Choroid plexus epithelial cell (primary cell): ENCODE measurements around the gene PLXND1.

ENCODE experiments used
- DNase-seq: peaks from one replicate; pipeline ENCODE4 v3.0.0-alpha.2; 2010; ENCODE audit warnings: low read depth
- H3K4me3 ChIP-seq: 2 replicates; pipeline ENCODE4 v1.5.1; 2011; ENCODE audit warnings: low read depth, mild to moderate bottlenecking, control low read depth, low read length, moderate library complexity
- TF ChIP-seq, protein P1 (sequence below): conservative IDR thresholded peaks from 2 replicates; pipeline ENCODE4 v1.5.1; 2011; ENCODE audit warnings: low read depth, mild to moderate bottlenecking, control low read depth, inconsistent platforms, low read length, moderate library complexity

The PLXND1 gene

DNA sequence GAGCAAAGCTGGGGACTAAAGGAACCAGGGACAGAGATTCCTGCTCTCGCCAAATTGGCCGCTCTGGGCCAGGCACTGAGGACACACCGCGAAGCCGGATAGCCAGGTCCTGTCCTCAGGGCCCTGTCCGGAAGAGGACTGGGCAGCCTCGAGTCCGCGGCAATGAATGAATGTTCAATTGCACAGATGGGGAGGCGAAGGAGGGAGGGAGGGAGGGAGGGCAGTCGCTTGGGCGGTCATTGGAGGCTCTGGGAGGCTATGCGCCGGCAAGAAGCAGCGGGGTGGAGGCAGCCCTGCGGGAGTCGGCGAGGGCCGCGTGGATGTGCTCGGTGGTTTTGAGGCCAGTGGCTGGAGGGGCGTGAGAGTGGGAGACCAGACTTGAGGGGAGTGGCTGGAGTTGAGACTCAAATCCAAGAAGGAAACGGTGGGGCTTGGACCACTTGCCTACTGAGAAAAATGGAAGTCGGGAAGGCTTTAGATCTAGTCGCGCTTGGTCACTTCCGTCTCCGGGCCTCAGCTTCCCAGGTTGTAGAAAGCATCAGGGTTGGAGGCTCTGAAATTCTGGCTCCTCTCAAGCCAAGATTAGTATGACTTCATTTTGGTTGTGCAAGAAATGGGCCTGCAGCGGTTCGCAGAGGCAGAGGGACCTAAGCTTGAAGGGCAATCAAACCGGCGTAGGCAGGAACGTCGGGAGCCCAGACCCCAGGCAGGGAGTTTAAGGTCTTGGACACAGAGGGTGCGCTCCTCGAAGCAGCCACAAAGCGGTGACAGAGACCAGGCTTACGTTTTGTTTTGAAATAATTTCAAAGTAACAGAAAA, 21.1 kb upstream of the PLXND1 start:
- TF ChIP-seq, protein P1, sequence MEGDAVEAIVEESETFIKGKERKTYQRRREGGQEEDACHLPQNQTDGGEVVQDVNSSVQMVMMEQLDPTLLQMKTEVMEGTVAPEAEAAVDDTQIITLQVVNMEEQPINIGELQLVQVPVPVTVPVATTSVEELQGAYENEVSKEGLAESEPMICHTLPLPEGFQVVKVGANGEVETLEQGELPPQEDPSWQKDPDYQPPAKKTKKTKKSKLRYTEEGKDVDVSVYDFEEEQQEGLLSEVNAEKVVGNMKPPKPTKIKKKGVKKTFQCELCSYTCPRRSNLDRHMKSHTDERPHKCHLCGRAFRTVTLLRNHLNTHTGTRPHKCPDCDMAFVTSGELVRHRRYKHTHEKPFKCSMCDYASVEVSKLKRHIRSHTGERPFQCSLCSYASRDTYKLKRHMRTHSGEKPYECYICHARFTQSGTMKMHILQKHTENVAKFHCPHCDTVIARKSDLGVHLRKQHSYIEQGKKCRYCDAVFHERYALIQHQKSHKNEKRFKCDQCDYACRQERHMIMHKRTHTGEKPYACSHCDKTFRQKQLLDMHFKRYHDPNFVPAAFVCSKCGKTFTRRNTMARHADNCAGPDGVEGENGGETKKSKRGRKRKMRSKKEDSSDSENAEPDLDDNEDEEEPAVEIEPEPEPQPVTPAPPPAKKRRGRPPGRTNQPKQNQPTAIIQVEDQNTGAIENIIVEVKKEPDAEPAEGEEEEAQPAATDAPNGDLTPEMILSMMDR, result peak; percentile 85
- peak; percentile 91 for DNase-seq
- peak overlapping the region; percentile 43 for H3K4me3 ChIP-seq

DNA sequence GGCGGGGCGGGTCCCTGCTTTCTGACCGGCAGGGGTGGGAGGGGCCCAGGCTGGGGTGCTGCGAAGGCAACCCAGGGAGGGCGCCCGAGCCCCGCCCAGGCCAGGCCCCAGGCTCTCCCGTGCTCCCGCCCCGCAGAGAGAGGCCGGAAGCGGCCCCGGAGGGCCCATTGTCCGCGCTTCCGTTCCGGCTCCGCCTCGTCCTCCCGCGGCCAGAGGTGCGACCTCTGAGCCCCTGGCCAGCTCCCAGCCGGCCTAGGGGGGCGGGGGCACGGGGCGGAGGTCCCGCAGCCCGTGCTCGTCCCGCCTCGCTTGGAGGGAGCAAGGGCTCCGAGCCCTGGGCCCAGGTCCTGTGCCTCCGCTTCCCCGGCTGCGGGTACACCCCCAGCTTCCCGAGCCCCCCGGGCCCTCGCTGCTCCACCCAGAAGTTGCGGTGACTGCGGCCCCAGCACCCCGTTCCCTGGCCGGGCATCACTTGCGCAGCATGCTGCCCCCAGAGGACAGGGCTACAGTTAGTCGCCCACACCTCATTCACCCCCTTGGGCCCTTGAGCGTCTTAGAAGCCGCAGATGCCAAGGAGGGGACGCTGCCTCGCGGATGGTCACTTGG, 20.4 kb upstream of the PLXND1 start:
- H3K4me3 ChIP-seq, result peak overlapping the region; percentile 43
- TF ChIP-seq, protein P1, result peak; percentile 17
- DNase-seq, result peak; percentile 64

DNA sequence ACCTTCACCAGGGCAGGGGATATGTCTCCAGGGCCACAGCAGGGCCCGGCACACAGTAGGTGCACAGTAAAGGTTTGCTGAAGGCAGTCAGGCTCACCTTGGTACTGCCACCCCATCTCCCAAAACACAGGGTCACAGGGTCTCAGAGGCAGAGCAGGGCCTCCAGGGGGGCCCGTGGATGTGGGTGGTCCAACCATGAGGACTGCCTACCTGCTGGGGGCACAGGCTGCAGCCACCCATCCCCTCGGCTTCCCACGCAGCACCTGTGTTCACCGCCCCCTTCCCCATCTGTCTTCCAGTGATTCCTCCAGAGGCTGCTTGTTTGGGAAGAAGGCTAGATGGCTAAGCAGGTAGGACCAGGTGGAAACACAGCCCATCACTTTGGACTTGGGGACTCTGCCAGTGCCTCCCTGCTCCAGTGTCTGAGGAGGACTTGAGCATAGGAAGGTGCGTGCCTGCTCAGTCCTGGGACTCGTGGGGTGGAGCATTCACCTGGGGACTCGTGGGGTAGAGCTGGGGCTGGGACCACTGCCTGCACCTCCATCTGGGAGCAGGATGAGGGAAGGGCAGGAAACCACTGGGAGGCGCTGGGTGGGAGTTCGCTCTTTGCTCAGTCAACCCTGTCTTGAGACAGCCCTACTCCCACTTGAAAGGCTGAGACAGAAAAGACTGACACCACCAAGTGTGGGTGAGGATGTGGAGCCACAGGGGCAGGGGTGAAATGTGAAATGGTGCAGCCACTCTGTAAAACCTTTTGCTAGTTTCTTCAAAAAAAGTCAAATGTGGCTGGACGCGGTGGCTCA, 18.8 kb upstream of the PLXND1 start:
- no peak overlapping the region for H3K4me3 ChIP-seq
- TF ChIP-seq, protein P1, result peak; percentile 18

DNA sequence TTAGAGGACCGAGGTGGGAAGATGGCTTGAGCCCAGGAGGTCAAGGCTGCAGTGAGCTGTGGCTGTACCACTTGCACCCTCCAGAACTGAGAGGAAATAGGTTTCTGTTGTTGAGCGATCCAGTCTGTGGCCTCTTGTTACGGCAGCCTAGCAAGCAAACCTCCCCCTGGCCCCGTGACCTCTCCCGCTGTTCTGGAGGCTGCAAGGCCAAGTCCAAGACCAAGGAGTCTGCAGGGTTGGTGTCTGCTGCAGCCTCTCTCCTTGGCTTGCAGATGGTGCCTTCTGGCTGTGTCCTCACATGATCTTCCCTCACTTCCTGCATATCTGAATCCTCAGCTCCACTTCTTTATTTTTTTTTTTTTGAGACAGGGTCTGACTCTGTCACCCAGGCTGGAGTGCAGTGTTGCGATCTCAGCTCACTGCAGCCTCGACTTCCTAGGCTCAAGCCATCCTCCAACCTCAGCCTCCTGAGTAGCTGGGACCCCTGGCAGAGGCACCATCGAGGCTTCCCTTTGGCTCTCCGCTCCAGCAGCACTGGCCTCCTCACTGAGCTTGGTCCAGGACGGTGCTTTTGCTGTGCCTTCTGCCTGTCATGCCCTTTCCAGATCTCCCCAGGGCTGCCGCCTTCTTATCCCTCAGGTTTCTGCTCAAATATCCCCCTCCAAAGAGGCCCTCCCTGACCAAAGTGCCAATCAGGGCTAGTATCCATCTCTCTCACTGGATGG, 18.0 kb upstream of the PLXND1 start:
- H3K4me3 ChIP-seq, result no peak overlapping the region
- peak; percentile 71 for DNase-seq
- TF ChIP-seq, protein P1, result no peak

More for the DNA sequence above, 18.8 kb upstream of the PLXND1 start:
- DNase-seq, result no peak

DNA sequence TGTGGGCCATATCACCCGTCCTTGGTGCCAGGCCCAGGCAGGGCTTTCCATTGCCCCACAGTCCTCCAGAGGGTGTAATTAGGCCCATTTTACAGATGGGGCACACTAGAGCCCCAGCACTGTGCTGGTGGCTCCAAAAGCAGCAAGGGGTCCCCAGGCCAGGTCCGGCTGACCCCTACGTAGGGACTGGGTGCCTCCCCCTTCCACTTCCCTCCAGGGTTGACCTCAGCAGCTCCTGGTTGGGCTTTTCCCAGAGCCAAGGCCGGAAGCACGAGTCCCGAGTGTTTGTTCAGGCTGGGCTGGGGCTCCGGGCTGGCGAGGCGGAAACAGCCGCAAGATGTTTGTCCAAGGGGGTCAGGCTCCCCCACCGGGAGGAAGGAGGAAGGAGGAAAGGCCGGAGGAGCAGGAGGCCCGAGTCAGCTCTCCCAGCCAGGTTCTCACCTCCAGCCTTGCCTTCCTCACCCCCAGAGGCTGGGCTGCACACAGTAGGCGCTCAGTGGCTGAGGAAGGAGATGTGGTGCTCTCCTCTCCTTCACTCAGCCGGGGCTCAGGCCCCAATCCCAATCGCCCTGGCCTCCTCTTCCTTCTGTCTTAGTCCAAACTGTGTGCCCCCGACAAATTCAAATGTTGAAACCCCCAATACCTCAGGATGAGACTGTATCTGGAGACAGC, 17.1 kb upstream of the PLXND1 start:
- H3K4me3 ChIP-seq, result no peak overlapping the region
- peak; percentile 65 for DNase-seq
- TF ChIP-seq, protein P1, result no peak

DNA sequence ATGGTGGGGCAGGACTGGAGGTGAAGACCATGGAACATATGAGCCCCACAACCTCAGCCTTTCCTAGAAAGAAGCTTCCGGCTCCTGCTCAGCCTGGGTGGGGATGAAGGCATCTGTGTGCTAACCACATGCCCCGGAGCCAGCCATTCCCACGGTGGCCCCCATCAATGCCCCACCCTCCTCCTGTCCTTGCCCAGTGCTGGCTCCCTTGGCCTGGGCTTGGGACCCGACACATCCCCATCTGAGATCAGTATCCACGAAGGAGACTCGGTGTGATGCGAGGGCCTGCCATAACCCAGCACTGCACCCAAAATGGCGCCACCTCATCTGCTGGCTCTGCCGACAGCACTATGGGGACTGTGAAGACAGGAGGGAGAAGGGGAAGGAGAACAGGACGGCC, 16.5 kb upstream of the PLXND1 start:
- TF ChIP-seq, protein P1, result no peak
- DNase-seq, result no peak
- no peak overlapping the region for H3K4me3 ChIP-seq
